Measurements from ENCODE around the gene MAN2A1.

DNA sequence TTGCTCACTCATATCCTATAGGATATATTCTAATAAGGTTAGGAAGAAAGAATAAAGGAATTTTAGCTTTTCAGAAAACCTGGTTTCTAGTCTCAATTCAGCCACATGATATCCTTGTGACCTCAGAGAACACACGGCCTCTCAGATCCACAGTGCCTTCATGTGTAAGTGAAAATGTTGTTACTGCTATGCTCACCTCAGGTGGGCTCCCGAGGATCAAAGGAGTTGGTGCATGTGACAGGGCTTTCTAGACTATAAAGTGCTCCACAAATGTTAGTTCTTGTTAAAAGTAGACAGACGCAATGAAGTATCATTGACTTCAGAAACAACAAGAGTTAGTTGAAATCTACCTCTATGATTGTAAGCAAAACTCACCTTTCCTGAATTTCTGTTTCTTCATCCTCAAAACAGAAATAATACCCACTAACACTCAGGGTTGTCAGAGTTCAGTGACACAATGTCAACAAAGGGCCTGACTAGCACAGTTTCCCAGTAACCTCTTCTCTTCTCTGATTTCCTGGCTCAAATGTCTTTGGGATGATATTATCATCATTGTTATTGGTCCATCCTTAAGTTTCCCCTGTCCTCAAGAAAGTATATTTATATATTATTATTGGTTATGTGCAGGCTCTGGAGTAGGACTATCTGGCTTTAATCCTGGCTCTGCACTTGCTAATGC, 36.0 kb upstream of the MAN2A1 start:
- TF ChIP-seq, protein P1, sequence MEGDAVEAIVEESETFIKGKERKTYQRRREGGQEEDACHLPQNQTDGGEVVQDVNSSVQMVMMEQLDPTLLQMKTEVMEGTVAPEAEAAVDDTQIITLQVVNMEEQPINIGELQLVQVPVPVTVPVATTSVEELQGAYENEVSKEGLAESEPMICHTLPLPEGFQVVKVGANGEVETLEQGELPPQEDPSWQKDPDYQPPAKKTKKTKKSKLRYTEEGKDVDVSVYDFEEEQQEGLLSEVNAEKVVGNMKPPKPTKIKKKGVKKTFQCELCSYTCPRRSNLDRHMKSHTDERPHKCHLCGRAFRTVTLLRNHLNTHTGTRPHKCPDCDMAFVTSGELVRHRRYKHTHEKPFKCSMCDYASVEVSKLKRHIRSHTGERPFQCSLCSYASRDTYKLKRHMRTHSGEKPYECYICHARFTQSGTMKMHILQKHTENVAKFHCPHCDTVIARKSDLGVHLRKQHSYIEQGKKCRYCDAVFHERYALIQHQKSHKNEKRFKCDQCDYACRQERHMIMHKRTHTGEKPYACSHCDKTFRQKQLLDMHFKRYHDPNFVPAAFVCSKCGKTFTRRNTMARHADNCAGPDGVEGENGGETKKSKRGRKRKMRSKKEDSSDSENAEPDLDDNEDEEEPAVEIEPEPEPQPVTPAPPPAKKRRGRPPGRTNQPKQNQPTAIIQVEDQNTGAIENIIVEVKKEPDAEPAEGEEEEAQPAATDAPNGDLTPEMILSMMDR (conservative IDR thresholded peaks at IDR 0.05; ENCODE audit: low read depth, low read length) = no peak
- TF ChIP-seq EZH2 (IDR thresholded peaks at IDR 0.05; ENCODE audit: borderline replicate concordance, low read depth, low read length, poor library complexity, severe bottlenecking) = no peak
